OCI-LY7 (cell line): ENCODE results near the gene GRN.

Experiments used
- CTCF ChIP-seq: fragments of 200-600 bp; sonication (generic); conservative IDR thresholded peaks from 2 replicates; pipeline ENCODE4 v1.5.1; 2014; ENCODE audit warnings: mild to moderate bottlenecking, antibody characterized with exemption, low read length, moderate library complexity, mixed read lengths
- EZH2phosphoT487 ChIP-seq: fragments of 200-600 bp; sonication (generic); IDR thresholded peaks from 2 replicates; pipeline ENCODE4 v1.6.1; 2018; ENCODE audit warnings: low read depth, borderline replicate concordance, mild to moderate bottlenecking, mixed run types, antibody characterized with exemption, low read length, moderate library complexity, mixed read lengths

- TF ChIP-seq CTCF = no peak
- TF ChIP-seq EZH2phosphoT487 = no peak
Measured at GRCh38 chr17:44320066-44320465, 25.0 kb upstream of the GRN start.
